ENCODE measurements around the gene KIF3A.

Gene KIF3A

DNA sequence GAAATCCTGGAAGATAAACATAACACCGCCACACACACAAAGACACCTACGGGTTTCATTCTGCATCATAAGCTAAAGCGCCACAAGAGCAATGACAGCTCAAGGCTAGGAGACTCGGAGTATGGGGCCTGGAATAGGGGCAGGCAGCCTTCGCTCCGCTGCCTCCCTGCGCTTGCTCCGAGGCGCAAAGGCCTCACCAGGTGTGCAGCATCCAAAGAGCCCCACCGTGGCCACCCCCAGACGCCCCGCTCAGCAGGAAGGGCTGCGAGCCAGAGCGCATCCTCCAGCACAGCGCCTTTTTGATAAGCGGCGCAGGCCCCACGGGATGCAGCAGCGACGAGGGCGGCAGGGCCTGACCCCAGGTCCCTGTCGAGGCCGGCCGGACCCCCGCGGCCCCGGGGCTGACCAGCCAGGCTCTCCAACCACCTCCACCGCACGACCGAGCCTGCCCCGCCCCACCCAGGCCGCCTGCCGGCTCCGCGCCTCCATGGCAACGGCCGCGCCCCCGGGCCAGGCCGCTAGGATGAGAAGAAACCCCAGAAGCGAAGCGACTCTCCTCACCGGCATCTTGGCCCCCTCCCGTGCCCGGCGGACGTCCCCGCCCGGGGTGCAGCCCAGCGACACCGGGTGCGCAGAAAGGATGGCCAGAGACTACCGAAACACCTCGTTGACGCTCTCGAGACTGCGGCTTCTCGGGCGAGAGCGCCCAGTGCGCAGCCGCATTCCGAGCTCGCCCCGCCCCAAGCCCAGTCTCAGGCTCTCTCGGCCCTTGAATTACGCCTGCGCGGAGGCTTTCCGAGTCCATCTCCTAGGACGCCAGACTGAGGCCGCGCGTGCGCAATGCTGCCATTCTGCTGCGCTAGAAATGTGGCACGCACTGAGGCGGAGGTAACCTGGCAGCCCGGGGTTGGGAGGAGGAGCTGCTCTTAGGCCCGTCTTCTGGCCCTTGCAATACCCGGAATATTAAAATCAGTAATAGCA is at the start of gene KIF3A:
KIF3A (minus strand) TSS at position 694 of the 981 bp plus-strand sequence; CDS start at position 567, 127 bp downstream.
- H3K9me3 ChIP-seq (ENCODE audit: control insufficient read depth in 2 of 2, low read length in 2 of 2), result no peaks in the 10 kb centered on the region
- peak within 1 kb of the TSS; percentile 83 to 93 for H3K4me3 ChIP-seq (ENCODE audit: low read length in 2 of 2)
- no peaks in the 10 kb centered on the region for H3K27me3 ChIP-seq (ENCODE audit: control insufficient read depth in 1 of 2, insufficient read depth in 2 of 2, low read length in 2 of 2)
- H3K36me3 ChIP-seq (ENCODE audit: control insufficient read depth in 2 of 2, insufficient read depth in 2 of 2, low read length in 2 of 2), result no peaks in the 10 kb centered on the region
- no peak within 1 kb of the TSS for H3K27ac ChIP-seq (ENCODE audit: low read length)
- H3K4me1 ChIP-seq (ENCODE audit: control insufficient read depth, insufficient read depth, low read length), result peaks cover 13% of the 10 kb centered on the region
- H3K9ac ChIP-seq (ENCODE audit: low read length in 2 of 2), result peak within 1 kb of the TSS; percentile 66 to 72

DNA sequence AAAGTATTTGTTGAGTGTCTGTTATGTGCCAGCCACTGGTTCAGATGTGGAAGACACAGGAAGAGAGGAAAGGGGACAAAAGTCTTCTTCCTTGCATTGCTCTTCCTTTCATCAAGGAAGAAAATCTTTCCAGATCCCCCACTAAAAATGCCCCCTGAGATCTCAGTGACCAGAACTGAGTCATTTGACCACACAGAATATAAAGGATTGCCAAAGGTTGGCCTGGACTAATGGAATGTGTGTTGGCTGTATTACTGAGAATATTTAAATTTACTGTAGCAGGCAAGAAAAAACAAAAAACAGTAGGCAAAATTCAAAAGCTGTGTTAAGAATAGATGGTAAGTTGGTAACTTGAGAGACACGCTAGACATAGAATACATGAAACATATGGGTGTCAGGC is 49.7 kb upstream of the KIF3A start:
- no peaks in the 10 kb centered on the region for H3K9me3 ChIP-seq (ENCODE audit: control insufficient read depth in 2 of 2, low read length in 2 of 2)
- no peak overlapping the region for H3K9ac ChIP-seq (ENCODE audit: low read length in 2 of 2)
- H3K36me3 ChIP-seq (ENCODE audit: control insufficient read depth in 2 of 2, insufficient read depth in 2 of 2, low read length in 2 of 2), result no peaks in the 10 kb centered on the region
- H3K4me1 ChIP-seq (ENCODE audit: control insufficient read depth, insufficient read depth, low read length), result no peaks in the 10 kb centered on the region
- no peak overlapping the region for H3K4me3 ChIP-seq (ENCODE audit: low read length in 2 of 2)
- H3K27me3 ChIP-seq (ENCODE audit: control insufficient read depth in 1 of 2, insufficient read depth in 2 of 2, low read length in 2 of 2), result no peaks in the 10 kb centered on the region
- H3K27ac ChIP-seq (ENCODE audit: low read length), result no peak overlapping the region

DNA sequence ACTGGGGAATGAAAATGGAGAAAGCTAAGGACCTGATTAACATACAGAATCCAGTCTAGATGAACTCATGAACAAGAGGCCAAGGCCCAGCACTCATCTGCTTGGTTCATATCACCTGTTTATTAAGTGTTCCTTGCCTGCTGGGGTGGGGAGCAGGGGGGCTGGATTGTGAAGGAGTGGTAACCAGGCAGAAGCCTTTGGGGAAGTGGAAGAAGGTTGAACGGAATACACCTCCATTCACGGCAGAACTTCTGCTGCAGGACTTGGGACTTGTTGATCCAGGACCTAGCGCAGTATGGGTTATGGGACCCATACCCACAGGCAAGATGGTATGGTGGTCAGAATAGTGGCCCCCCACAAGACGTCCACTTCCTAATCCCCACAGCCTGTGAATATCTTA is 48.5 kb upstream of the KIF3A start:
- no peaks in the 10 kb centered on the region for H3K9me3 ChIP-seq (ENCODE audit: control insufficient read depth in 2 of 2, low read length in 2 of 2)
- H3K4me3 ChIP-seq (ENCODE audit: low read length in 2 of 2), result no peak overlapping the region
- H3K27me3 ChIP-seq (ENCODE audit: control insufficient read depth in 1 of 2, insufficient read depth in 2 of 2, low read length in 2 of 2), result no peaks in the 10 kb centered on the region
- no peak overlapping the region for H3K27ac ChIP-seq (ENCODE audit: low read length)
- H3K36me3 ChIP-seq (ENCODE audit: control insufficient read depth in 2 of 2, insufficient read depth in 2 of 2, low read length in 2 of 2), result no peaks in the 10 kb centered on the region
- H3K4me1 ChIP-seq (ENCODE audit: control insufficient read depth, insufficient read depth, low read length), result no peaks in the 10 kb centered on the region
- H3K9ac ChIP-seq (ENCODE audit: low read length in 2 of 2), result no peak overlapping the region

DNA sequence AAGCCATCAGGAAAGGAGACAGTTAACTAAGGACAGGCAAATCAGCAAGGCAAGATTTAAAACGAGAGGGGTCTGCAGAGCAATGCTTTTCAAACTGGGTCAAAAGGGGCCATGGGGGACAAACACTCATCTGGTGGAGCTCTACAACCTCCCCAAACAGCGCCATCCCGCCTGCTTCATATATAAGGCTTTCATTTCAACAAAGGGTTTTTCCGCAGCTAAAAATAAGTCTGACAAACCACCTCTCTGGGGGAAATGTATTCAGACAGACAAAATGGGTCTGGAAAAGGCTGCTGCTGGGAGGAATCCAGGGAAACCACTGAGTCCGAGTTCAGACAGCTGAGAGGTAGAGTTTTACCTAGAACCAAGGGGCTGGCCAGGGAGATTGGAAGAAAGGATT is 48.0 kb upstream of the KIF3A start:
- Histone ChIP-seq H3K27ac (ENCODE audit: low read length) (no peak overlapping the region), H3K4me3 (ENCODE audit: low read length in 2 of 2) (no peak overlapping the region), H3K9me3 (ENCODE audit: control insufficient read depth in 2 of 2, low read length in 2 of 2) (no peaks in the 10 kb centered on the region), H3K27me3 (ENCODE audit: control insufficient read depth in 1 of 2, insufficient read depth in 2 of 2, low read length in 2 of 2) (no peaks in the 10 kb centered on the region), H3K36me3 (ENCODE audit: control insufficient read depth in 2 of 2, insufficient read depth in 2 of 2, low read length in 2 of 2) (no peaks in the 10 kb centered on the region), H3K9ac (ENCODE audit: low read length in 2 of 2) (no peak overlapping the region), H3K4me1 (ENCODE audit: control insufficient read depth, insufficient read depth, low read length) (no peaks in the 10 kb centered on the region)

DNA sequence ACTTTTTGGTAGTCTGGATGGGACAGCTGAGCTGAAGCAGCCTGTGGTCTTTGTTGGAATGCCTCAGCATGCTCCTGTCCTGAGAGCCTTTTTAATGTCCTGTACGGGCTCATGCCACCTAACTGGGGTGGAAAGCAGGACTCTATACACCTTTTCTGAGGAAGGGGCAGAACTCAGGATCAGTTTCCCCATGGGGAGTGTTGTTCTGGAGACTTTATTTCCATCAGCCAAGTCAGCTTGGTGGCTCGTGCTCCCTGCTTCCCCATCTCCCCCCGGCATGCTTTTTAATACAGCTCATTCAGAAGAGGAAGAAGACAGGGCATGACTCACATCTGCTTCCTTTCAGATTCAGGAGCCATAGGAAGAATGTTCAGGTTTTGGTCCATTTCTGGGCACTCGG is 44.8 kb upstream of the KIF3A start:
- Histone ChIP-seq H3K9me3 (ENCODE audit: control insufficient read depth in 2 of 2, low read length in 2 of 2) (no peaks in the 10 kb centered on the region), H3K27me3 (ENCODE audit: control insufficient read depth in 1 of 2, insufficient read depth in 2 of 2, low read length in 2 of 2) (no peaks in the 10 kb centered on the region), H3K9ac (ENCODE audit: low read length in 2 of 2) (no peak overlapping the region), H3K4me1 (ENCODE audit: control insufficient read depth, insufficient read depth, low read length) (peaks cover 9% of the 10 kb centered on the region), H3K4me3 (ENCODE audit: low read length in 2 of 2) (no peak overlapping the region), H3K27ac (ENCODE audit: low read length) (no peak overlapping the region), H3K36me3 (ENCODE audit: control insufficient read depth in 2 of 2, insufficient read depth in 2 of 2, low read length in 2 of 2) (no peaks in the 10 kb centered on the region)

DNA sequence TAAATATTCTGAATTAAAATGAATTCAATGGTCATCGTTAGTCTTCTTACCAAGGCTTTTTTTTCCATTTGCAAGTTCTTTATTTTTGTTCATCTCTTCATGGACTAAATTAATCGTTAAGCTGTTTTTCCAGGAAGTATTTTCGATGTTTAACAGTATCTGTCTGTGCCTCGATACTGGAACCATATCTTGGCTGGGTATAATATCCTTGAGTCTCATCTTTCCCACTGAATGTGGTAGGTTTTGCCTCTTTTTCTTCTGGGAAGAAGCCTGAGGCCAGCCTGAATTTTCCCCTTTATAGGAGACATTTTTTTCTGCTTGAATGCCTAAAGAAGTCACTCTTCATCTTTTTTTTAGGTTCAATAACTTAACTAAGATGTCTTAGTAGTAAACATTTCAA is 43.7 kb upstream of the KIF3A start:
- Histone ChIP-seq H3K9me3 (ENCODE audit: control insufficient read depth in 2 of 2, low read length in 2 of 2) (no peaks in the 10 kb centered on the region), H3K27me3 (ENCODE audit: control insufficient read depth in 1 of 2, insufficient read depth in 2 of 2, low read length in 2 of 2) (no peaks in the 10 kb centered on the region), H3K27ac (ENCODE audit: low read length) (no peak overlapping the region), H3K9ac (ENCODE audit: low read length in 2 of 2) (no peak overlapping the region), H3K4me3 (ENCODE audit: low read length in 2 of 2) (no peak overlapping the region), H3K4me1 (ENCODE audit: control insufficient read depth, insufficient read depth, low read length) (peaks cover 16% of the 10 kb centered on the region), H3K36me3 (ENCODE audit: control insufficient read depth in 2 of 2, insufficient read depth in 2 of 2, low read length in 2 of 2) (no peaks in the 10 kb centered on the region)

DNA sequence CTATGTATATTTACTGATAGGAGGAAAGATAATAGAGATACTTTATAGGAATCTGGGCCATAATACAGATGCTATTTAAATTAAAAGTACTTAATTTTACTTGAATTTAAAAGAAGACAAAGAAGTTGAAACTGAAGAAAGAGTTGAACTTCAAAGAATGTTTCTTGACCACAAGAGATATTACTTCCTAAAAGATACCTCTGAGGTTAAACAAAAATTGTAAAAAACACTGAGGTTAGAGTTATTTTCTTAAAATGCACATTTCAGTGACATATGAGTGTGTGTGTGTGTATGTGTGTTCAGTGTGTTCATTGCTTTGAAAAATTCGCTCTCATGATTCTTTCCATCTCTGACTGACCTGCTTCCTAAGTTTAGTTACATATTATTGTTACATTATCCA is 43.2 kb upstream of the KIF3A start:
- Histone ChIP-seq H3K9me3 (ENCODE audit: control insufficient read depth in 2 of 2, low read length in 2 of 2) (no peaks in the 10 kb centered on the region), H3K36me3 (ENCODE audit: control insufficient read depth in 2 of 2, insufficient read depth in 2 of 2, low read length in 2 of 2) (no peaks in the 10 kb centered on the region), H3K4me1 (ENCODE audit: control insufficient read depth, insufficient read depth, low read length) (peaks cover 17% of the 10 kb centered on the region), H3K9ac (ENCODE audit: low read length in 2 of 2) (no peak overlapping the region), H3K27me3 (ENCODE audit: control insufficient read depth in 1 of 2, insufficient read depth in 2 of 2, low read length in 2 of 2) (no peaks in the 10 kb centered on the region), H3K27ac (ENCODE audit: low read length) (no peak overlapping the region), H3K4me3 (ENCODE audit: low read length in 2 of 2) (no peak overlapping the region)

DNA sequence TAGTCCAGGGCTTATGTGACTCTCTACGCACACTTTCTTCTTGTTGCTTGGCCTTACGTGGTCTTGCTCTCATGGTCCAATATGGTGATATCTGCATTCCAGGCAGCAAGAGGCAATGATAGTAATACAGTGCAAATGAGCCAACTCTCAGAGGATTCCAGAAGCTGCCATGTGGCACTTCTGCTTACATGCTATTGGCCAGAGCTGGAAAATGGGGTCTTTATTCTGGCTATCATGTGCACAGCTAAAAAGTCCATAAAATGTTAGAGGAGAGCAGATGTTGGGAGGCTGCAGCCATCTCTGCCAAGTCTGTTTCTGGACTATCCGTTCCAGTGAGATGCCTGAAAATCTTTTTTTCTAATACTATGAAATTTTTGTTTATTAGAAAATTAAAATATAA is 42.6 kb upstream of the KIF3A start:
- Histone ChIP-seq H3K4me3 (ENCODE audit: low read length in 2 of 2) (no peak overlapping the region), H3K4me1 (ENCODE audit: control insufficient read depth, insufficient read depth, low read length) (peaks cover 22% of the 10 kb centered on the region), H3K36me3 (ENCODE audit: control insufficient read depth in 2 of 2, insufficient read depth in 2 of 2, low read length in 2 of 2) (no peaks in the 10 kb centered on the region), H3K9me3 (ENCODE audit: control insufficient read depth in 2 of 2, low read length in 2 of 2) (no peaks in the 10 kb centered on the region), H3K27ac (ENCODE audit: low read length) (no peak overlapping the region), H3K9ac (ENCODE audit: low read length in 2 of 2) (no peak overlapping the region), H3K27me3 (ENCODE audit: control insufficient read depth in 1 of 2, insufficient read depth in 2 of 2, low read length in 2 of 2) (no peaks in the 10 kb centered on the region)

DNA sequence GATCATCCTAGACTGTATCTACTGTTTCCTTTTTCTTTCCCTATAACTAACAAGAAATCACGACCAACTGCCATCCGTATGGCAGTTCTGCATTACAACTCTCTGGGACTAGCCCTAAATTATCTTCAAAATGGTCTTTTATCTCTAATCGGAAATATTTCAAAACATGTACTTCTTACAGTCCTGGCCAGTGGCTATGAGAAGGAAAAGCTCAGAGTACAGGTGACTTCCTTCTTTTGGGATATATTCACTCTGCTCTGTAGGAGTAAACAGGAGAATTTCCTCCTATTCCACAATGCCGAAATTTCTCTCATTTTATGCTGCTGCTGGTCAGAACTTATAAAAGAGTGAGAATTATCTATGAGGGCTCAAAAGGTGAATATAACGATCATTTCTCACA is 41.5 kb upstream of the KIF3A start:
- peaks cover 30% of the 10 kb centered on the region for H3K4me1 ChIP-seq (ENCODE audit: control insufficient read depth, insufficient read depth, low read length)
- no peaks in the 10 kb centered on the region for H3K27me3 ChIP-seq (ENCODE audit: control insufficient read depth in 1 of 2, insufficient read depth in 2 of 2, low read length in 2 of 2)
- H3K27ac ChIP-seq (ENCODE audit: low read length), result no peak overlapping the region
- no peak overlapping the region for H3K9ac ChIP-seq (ENCODE audit: low read length in 2 of 2)
- H3K4me3 ChIP-seq (ENCODE audit: low read length in 2 of 2), result no peak overlapping the region
- no peaks in the 10 kb centered on the region for H3K36me3 ChIP-seq (ENCODE audit: control insufficient read depth in 2 of 2, insufficient read depth in 2 of 2, low read length in 2 of 2)
- H3K9me3 ChIP-seq (ENCODE audit: control insufficient read depth in 2 of 2, low read length in 2 of 2), result no peaks in the 10 kb centered on the region

DNA sequence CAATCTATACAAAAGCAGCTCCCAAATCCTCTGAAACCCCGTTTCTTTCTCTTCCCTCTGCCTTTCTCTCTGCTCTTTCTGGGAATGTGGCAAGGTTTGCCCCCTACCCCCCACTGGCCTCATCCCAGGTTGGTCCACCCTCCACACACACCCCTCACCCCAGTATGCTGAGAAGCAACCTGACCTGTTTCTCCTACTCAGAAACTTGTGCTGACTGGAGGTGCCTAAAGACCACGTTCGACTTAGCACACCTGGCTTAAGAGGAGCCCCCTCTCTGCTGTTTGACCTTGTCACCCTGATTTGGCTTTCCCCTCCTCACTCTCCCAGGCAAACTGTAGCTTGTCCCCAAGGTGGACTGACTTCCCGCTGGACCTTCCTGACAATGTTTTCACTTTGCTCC is 40.8 kb upstream of the KIF3A start:
- Histone ChIP-seq H3K4me1 (ENCODE audit: control insufficient read depth, insufficient read depth, low read length) (peaks cover 36% of the 10 kb centered on the region), H3K36me3 (ENCODE audit: control insufficient read depth in 2 of 2, insufficient read depth in 2 of 2, low read length in 2 of 2) (no peaks in the 10 kb centered on the region), H3K9ac (ENCODE audit: low read length in 2 of 2) (peak overlapping the region in 1 of 2 donors; percentile 72), H3K27me3 (ENCODE audit: control insufficient read depth in 1 of 2, insufficient read depth in 2 of 2, low read length in 2 of 2) (no peaks in the 10 kb centered on the region), H3K4me3 (ENCODE audit: low read length in 2 of 2) (peak overlapping the region; percentile 79 to 93), H3K9me3 (ENCODE audit: control insufficient read depth in 2 of 2, low read length in 2 of 2) (no peaks in the 10 kb centered on the region), H3K27ac (ENCODE audit: low read length) (no peak overlapping the region)

Data from stomach smooth muscle (tissue), 2 donors.